Measurements from ENCODE around the gene WDR90.
A peak's percentile ranks its signal among the peaks of the same experiment; 100 is the strongest.

WDR90 gene

GRCh38 chr16:626787-627453, 22.2 kb upstream of the WDR90 start:
- no peak for DNase-seq

GRCh38 chr16:627454-628239, 21.5 kb upstream of the WDR90 start:
- peak; percentile 45 for DNase-seq

GRCh38 chr16:628321-629061, 20.7 kb upstream of the WDR90 start:
- no peak for DNase-seq

GRCh38 chr16:629185-629832, 19.9 kb upstream of the WDR90 start:
- no peak for DNase-seq

GRCh38 chr16:629833-630248, 19.3 kb upstream of the WDR90 start:
- DNase-seq = no peak

- DNase-seq = no peak
Measured at GRCh38 chr16:630249-630814, 18.8 kb upstream of the WDR90 start.

GRCh38 chr16:630815-631405, 18.3 kb upstream of the WDR90 start, which contains the start of gene WFIKKN1:
TSS of gene WFIKKN1 (plus strand) at chr16:630985. CDS start at chr16:631254, 269 bp downstream.
- DNase-seq = no peak

- DNase-seq = no peak
Measured at GRCh38 chr16:631808-632358, 17.3 kb upstream of the WDR90 start.

- DNase-seq = no peak
Measured at GRCh38 chr16:632486-633335, 16.5 kb upstream of the WDR90 start.

GRCh38 chr16:633336-634050, 15.7 kb upstream of the WDR90 start:
- no peak for DNase-seq

- no peak for DNase-seq
Measured at GRCh38 chr16:634051-634670, 15.0 kb upstream of the WDR90 start.

- DNase-seq = no peak
Measured at GRCh38 chr16:634996-635395, 14.2 kb upstream of the WDR90 start.

- no peak for DNase-seq
Measured at GRCh38 chr16:635573-636205, 13.5 kb upstream of the WDR90 start.

- DNase-seq = peak; percentile 78
Measured at GRCh38 chr16:636206-637080, 12.7 kb upstream of the WDR90 start, which contains the start of gene METTL26. TSS of gene METTL26 (minus strand) at chr16:636305. CDS start at chr16:636290, 15 bp downstream.

GRCh38 chr16:637081-638018, 11.8 kb upstream of the WDR90 start:
- DNase-seq = no peak

- DNase-seq = no peak
Measured at GRCh38 chr16:638034-638543, 11.1 kb upstream of the WDR90 start.

- no peak for DNase-seq
Measured at GRCh38 chr16:638836-639235, 10.3 kb upstream of the WDR90 start.

Measured in NCI-H2029 treated with DMSO at 0.1 percent for 48 hours (cell line).